Measurements from ENCODE around the gene CAMK1G. TPM values are rescaled to one million over a fixed set of nuclear protein-coding genes. Genes with fewer than 3 reads are reported as not detected.

CAMK1G gene
- polyA plus RNA-seq, 1 donor from 2014 or later: 3.0 TPM

- no peaks in the 10 kb centered on the region for H3K36me3 ChIP-seq (ENCODE audit: insufficient read depth, low read length)
- no peaks in the 10 kb centered on the region for H4K20me1 ChIP-seq (ENCODE audit: insufficient read depth)
- no peaks in the 10 kb centered on the region for H3K27me3 ChIP-seq (ENCODE audit: insufficient read depth, low read depth, low read length)
- H3K79me2 ChIP-seq (replicated peaks; ENCODE audit: insufficient read depth, low read length): no peaks in the 10 kb centered on the region
- H2AFZ ChIP-seq (ENCODE audit: low read depth, low read length): no peak overlapping the region
- no peaks in the 10 kb centered on the region for H3K9me3 ChIP-seq (ENCODE audit: low read length)
- no peaks in the 10 kb centered on the region for H3F3A ChIP-seq (ENCODE audit: insufficient read depth, low read length, poor library complexity, severe bottlenecking)
- no peak overlapping the region for H3K4me3 ChIP-seq (ENCODE audit: low read length)
- H3K27ac ChIP-seq (ENCODE audit: low read length): no peak overlapping the region
- H3K4me2 ChIP-seq (ENCODE audit: low read length): no peak overlapping the region
- H3K9me2 ChIP-seq (ENCODE audit: insufficient read depth, low read length): no peaks in the 10 kb centered on the region
- H3K9ac ChIP-seq (ENCODE audit: low read length): no peak overlapping the region
- TF ChIP-seq REST (IDR thresholded peaks at IDR 0.05; ENCODE audit: borderline replicate concordance) (no peak), POLR2AphosphoS5 (IDR thresholded peaks at IDR 0.05) (no peak), TAF1 (IDR thresholded peaks at IDR 0.05; ENCODE audit: low read depth) (no peak), MXI1 (conservative IDR thresholded peaks at IDR 0.05; ENCODE audit: poor library complexity, severe bottlenecking) (no peak), SMC3 (conservative IDR thresholded peaks at IDR 0.05; ENCODE audit: poor library complexity) (no peak), EZH2 (IDR thresholded peaks at IDR 0.05; ENCODE audit: borderline replicate concordance, insufficient read depth, low read length, poor library complexity, severe bottlenecking) (no peak), CTCF (IDR thresholded peaks at IDR 0.05; ENCODE audit: poor library complexity, severe bottlenecking) (no peak), RAD21 (conservative IDR thresholded peaks at IDR 0.05) (no peak), EP300 (conservative IDR thresholded peaks at IDR 0.05; ENCODE audit: poor library complexity, severe bottlenecking) (no peak)
Observed at GRCh38 chr1:209609791-209610630, 26.5 kb downstream of the CAMK1G start.

GRCh38 chr1:209610631-209610905, 27.1 kb downstream of the CAMK1G start:
- Histone ChIP-seq H3F3A (ENCODE audit: insufficient read depth, low read length, poor library complexity, severe bottlenecking) (no peaks in the 10 kb centered on the region), H3K79me2 (replicated peaks; ENCODE audit: insufficient read depth, low read length) (no peaks in the 10 kb centered on the region), H3K27ac (ENCODE audit: low read length) (no peak overlapping the region), H3K4me2 (ENCODE audit: low read length) (no peak overlapping the region), H3K9me3 (ENCODE audit: low read length) (no peaks in the 10 kb centered on the region), H3K9me2 (ENCODE audit: insufficient read depth, low read length) (no peaks in the 10 kb centered on the region), H3K36me3 (ENCODE audit: insufficient read depth, low read length) (no peaks in the 10 kb centered on the region), H3K9ac (ENCODE audit: low read length) (no peak overlapping the region), H3K4me3 (ENCODE audit: low read length) (no peak overlapping the region), H2AFZ (ENCODE audit: low read depth, low read length) (no peak overlapping the region), H4K20me1 (ENCODE audit: insufficient read depth) (no peaks in the 10 kb centered on the region), H3K27me3 (ENCODE audit: insufficient read depth, low read depth, low read length) (no peaks in the 10 kb centered on the region)
- TF ChIP-seq RAD21 (conservative IDR thresholded peaks at IDR 0.05) (no peak), CTCF (IDR thresholded peaks at IDR 0.05; ENCODE audit: poor library complexity, severe bottlenecking) (no peak), MXI1 (conservative IDR thresholded peaks at IDR 0.05; ENCODE audit: poor library complexity, severe bottlenecking) (no peak), EZH2 (IDR thresholded peaks at IDR 0.05; ENCODE audit: borderline replicate concordance, insufficient read depth, low read length, poor library complexity, severe bottlenecking) (no peak), EP300 (conservative IDR thresholded peaks at IDR 0.05; ENCODE audit: poor library complexity, severe bottlenecking) (no peak), REST (IDR thresholded peaks at IDR 0.05; ENCODE audit: borderline replicate concordance) (no peak)
